Measurements from ENCODE around the gene PEX26. TPM values are rescaled to one million over a fixed set of nuclear protein-coding genes. Genes with fewer than 3 reads are reported as not detected.

PEX26 gene
- total and polyA plus RNA-seq, 2 donors (not counting 3 experiments of a cell fraction or from before 2014, with no cell fraction given): 25.6 to 44.4 TPM

- dilution Hi-C loops (cut with MboI; ENCODE audit: extremely low pct_ligation_motif_present, low sequenced_read_pairs): no loop called here
These were observed 36.0 kb downstream of the PEX26 start for GRCh38 chr22:18113680-18114394.

GRCh38 chr22:18114495-18114894, 36.7 kb downstream of the PEX26 start:
- no peaks in the 10 kb centered on the region for H3K36me3 ChIP-seq (ENCODE audit: control insufficient read depth in 2 of 2, extremely low read depth in 1 of 2, insufficient read depth in 2 of 2, low read length in 2 of 2)
- FAIRE-seq (no peak), DNase-seq (ENCODE audit: low read depth, low spot score) (no peak)
- no peaks in the 10 kb centered on the region for H3K27me3 ChIP-seq (ENCODE audit: control insufficient read depth in 2 of 2, insufficient read depth in 2 of 2, low read length in 2 of 2)
- POLR2A ChIA-PET: no interaction called here
- CTCF ChIA-PET: interaction anchor here (1.0 kb wide), 1 partner anchor 284 kb away, joined by 3 read pairs; no protein-coding TSS in a partner anchor
- no peaks in the 10 kb centered on the region for H4K20me1 ChIP-seq (replicated peaks; ENCODE audit: control insufficient read depth, extremely low read depth, insufficient read depth, low read length)
- dilution Hi-C loops (cut with MboI; ENCODE audit: extremely low pct_ligation_motif_present, low sequenced_read_pairs): no loop called here
- BruUV-seq (replicated peaks): no TSS peak
- no peaks in the 10 kb centered on the region for H3K9me3 ChIP-seq (replicated peaks; ENCODE audit: control insufficient read depth, insufficient read depth, low read length)
- no peak overlapping the region for H3K4me2 ChIP-seq (ENCODE audit: insufficient read depth, low read length)
- H3K27ac ChIP-seq (ENCODE audit: insufficient read depth, low read depth, low read length): no peak overlapping the region
- TF ChIP-seq EZH2 (IDR thresholded peaks at IDR 0.05; ENCODE audit: borderline replicate concordance, low read depth, low read length, severe bottlenecking) (no peak), POLR2AphosphoS5 (IDR thresholded peaks at IDR 0.05; ENCODE audit: insufficient read depth, low read depth, low read length) (no peak), CTCF (IDR thresholded peaks at IDR 0.05; ENCODE audit: extremely low read depth in 1 of 2, insufficient read depth in 1 of 2, low read depth in 1 of 2, low read length in 2 of 2) (no peak), POLR2A (IDR thresholded peaks at IDR 0.05; ENCODE audit: low read depth, low read length) (no peak), JUN (IDR thresholded peaks at IDR 0.05; ENCODE audit: borderline replicate concordance, insufficient read depth, insufficient read length, low read depth) (no peak), FOS (IDR thresholded peaks at IDR 0.05; ENCODE audit: borderline replicate concordance, insufficient read depth, low read length) (no peak), MYC (IDR thresholded peaks at IDR 0.05; ENCODE audit: low read depth, low read length) (no peak), GATA2 (IDR thresholded peaks at IDR 0.05; ENCODE audit: insufficient read depth, insufficient read length, low read depth, low read length) (no peak), MAX (IDR thresholded peaks at IDR 0.05; ENCODE audit: insufficient read depth, insufficient read length) (no peak)
- no peaks in the 10 kb centered on the region for H3K79me2 ChIP-seq (ENCODE audit: control insufficient read depth, insufficient read depth, low read length)
- no peak overlapping the region for H2AFZ ChIP-seq (ENCODE audit: low read depth, low read length)
- H3K9me1 ChIP-seq (replicated peaks; ENCODE audit: control insufficient read depth, extremely low read depth, insufficient read depth, low read length): no peaks in the 10 kb centered on the region
- H3K4me1 ChIP-seq (ENCODE audit: control insufficient read depth, extremely low read depth, insufficient read depth, low read length): peaks cover 19% of the 10 kb centered on the region
- intact Hi-C loops (cut with micrococcal nuclease): no loop called here
- H3K4me3 ChIP-seq (replicated peaks in 1 of 3; ENCODE audit: insufficient read depth in 1 of 3, low read depth in 1 of 3, low read length in 3 of 3): no peak overlapping the region
- no peak overlapping the region for H3K9ac ChIP-seq (replicated peaks; ENCODE audit: extremely low read depth, insufficient read depth, low read length)

More at GRCh38 chr22:18113680-18114394, 36.0 kb downstream of the PEX26 start:
- DNase-seq (ENCODE audit: low read depth, low spot score): no peak
- ChIA-PET POLR2A (no interaction called here), CTCF (no interaction called here)
- Histone ChIP-seq H3K27me3 (ENCODE audit: control insufficient read depth in 2 of 2, insufficient read depth in 2 of 2, low read length in 2 of 2) (no peaks in the 10 kb centered on the region), H3K36me3 (ENCODE audit: control insufficient read depth in 2 of 2, extremely low read depth in 1 of 2, insufficient read depth in 2 of 2, low read length in 2 of 2) (no peaks in the 10 kb centered on the region), H3K9ac (replicated peaks; ENCODE audit: extremely low read depth, insufficient read depth, low read length) (no peak overlapping the region), H2AFZ (ENCODE audit: low read depth, low read length) (no peak overlapping the region), H3K79me2 (ENCODE audit: control insufficient read depth, insufficient read depth, low read length) (no peaks in the 10 kb centered on the region), H3K9me3 (replicated peaks; ENCODE audit: control insufficient read depth, insufficient read depth, low read length) (no peaks in the 10 kb centered on the region), H3K9me1 (replicated peaks; ENCODE audit: control insufficient read depth, extremely low read depth, insufficient read depth, low read length) (no peaks in the 10 kb centered on the region), H4K20me1 (replicated peaks; ENCODE audit: control insufficient read depth, extremely low read depth, insufficient read depth, low read length) (no peaks in the 10 kb centered on the region), H3K4me3 (replicated peaks in 1 of 3; ENCODE audit: insufficient read depth in 1 of 3, low read depth in 1 of 3, low read length in 3 of 3) (no peak overlapping the region), H3K27ac (ENCODE audit: insufficient read depth, low read depth, low read length) (no peak overlapping the region), H3K4me1 (ENCODE audit: control insufficient read depth, extremely low read depth, insufficient read depth, low read length) (peaks cover 19% of the 10 kb centered on the region), H3K4me2 (ENCODE audit: insufficient read depth, low read length) (no peak overlapping the region)
- intact Hi-C loops (cut with micrococcal nuclease): no loop called here
- FAIRE-seq: no peak
- no TSS peak for BruUV-seq (replicated peaks)
- TF ChIP-seq POLR2A (IDR thresholded peaks at IDR 0.05; ENCODE audit: low read depth, low read length) (no peak), MYC (IDR thresholded peaks at IDR 0.05; ENCODE audit: low read depth, low read length) (no peak), JUN (IDR thresholded peaks at IDR 0.05; ENCODE audit: borderline replicate concordance, insufficient read depth, insufficient read length, low read depth) (no peak)

Data from endothelial cell of umbilical vein (primary cell).